Measurements from ENCODE around the gene STARD4. TPM values are rescaled to one million over a fixed set of nuclear protein-coding genes. Genes with fewer than 3 reads are reported as not detected.
A peak's percentile ranks its signal among the peaks of the same experiment; 100 is the strongest.

STARD4 gene
- total RNA-seq, 8 experiments from 2014 or later, result 17.0 to 68.5 (median 37.9) TPM

- ATAC-seq (replicated peaks in 6 of 8), result peak; percentile 75 to 97 (median 86)
- Histone ChIP-seq H3K4me3 (no peak overlapping the region), H3K27ac (no peak overlapping the region), H3K4me1 (replicated peaks in 1 of 2) (no peaks in the 10 kb centered on the region)
- in situ Hi-C loops (cut with MboI; ENCODE audit: low pct_unique_long_range_greater_than_20kb in 2 of 9, low sequenced_read_pairs in 9 of 9, unreplicated experiment in 9 of 9), result loop anchor here in 1 of 9 experiments (25.0 kb wide), 1 partner anchor 299 kb away; no protein-coding TSS in a partner anchor
- 0 to 50% (median 32%) methylated on average over 1 to 3 of the region's 3 CpGs; no CpG with 5 or more reads in 2 of the 10 experiments for WGBS, 10 experiments
These were observed 51.1 kb downstream of the STARD4 start for GRCh38 chr5:111461255-111461671.

- no peak overlapping the region for H3K27ac ChIP-seq
- in situ Hi-C loops (cut with MboI; ENCODE audit: low pct_unique_long_range_greater_than_20kb in 2 of 9, low sequenced_read_pairs in 9 of 9, unreplicated experiment in 9 of 9), result loop anchor here in 1 of 9 experiments (25.0 kb wide), 1 partner anchor 292 kb away; no protein-coding TSS in a partner anchor
These were observed 57.6 kb downstream of the STARD4 start for GRCh38 chr5:111454776-111455175.

GRCh38 chr5:111454198-111454622, 58.1 kb downstream of the STARD4 start:
- Histone ChIP-seq H3K27ac (no peak overlapping the region), H3K4me3 (no peak overlapping the region), H3K4me1 (replicated peaks in 1 of 2) (peaks cover 0 to 12% of the 10 kb centered on the region in 2 donors)
- ATAC-seq (replicated peaks in 6 of 8), result peak in 5 of 8 experiments; percentile 57 to 82 (median 72)
- 19 to 95% (median 50%) methylated on average over 2 to 3 of the region's 3 CpGs; no CpG with 5 or more reads in 1 of the 10 experiments for WGBS, 10 experiments
- in situ Hi-C loops (cut with MboI; ENCODE audit: low pct_unique_long_range_greater_than_20kb in 2 of 9, low sequenced_read_pairs in 9 of 9, unreplicated experiment in 9 of 9), result loop anchor here in 1 of 9 experiments (25.0 kb wide), 1 partner anchor 292 kb away; no protein-coding TSS in a partner anchor

More at GRCh38 chr5:111454776-111455175, 57.6 kb downstream of the STARD4 start:
- no peak for ATAC-seq (replicated peaks in 6 of 8)
- WGBS, 10 experiments, result 33 to 94% (median 75%) methylated on average over 1 to 2 of the region's 2 CpGs; no CpG with 5 or more reads in 1 of the 10 experiments
- H3K4me1 ChIP-seq (replicated peaks in 1 of 2), result peaks cover 0 to 12% of the 10 kb centered on the region in 2 donors
- H3K4me3 ChIP-seq, result no peak overlapping the region

GRCh38 chr5:111453747-111454146, 58.6 kb downstream of the STARD4 start:
- Histone ChIP-seq H3K27ac (no peak overlapping the region), H3K4me3 (no peak overlapping the region), H3K4me1 (replicated peaks in 1 of 2) (peaks cover 0 to 12% of the 10 kb centered on the region in 2 donors)
- in situ Hi-C loops (cut with MboI; ENCODE audit: low pct_unique_long_range_greater_than_20kb in 2 of 9, low sequenced_read_pairs in 9 of 9, unreplicated experiment in 9 of 9), result loop anchor here in 1 of 9 experiments (25.0 kb wide), 1 partner anchor 291 kb away; no protein-coding TSS in a partner anchor
- WGBS, 10 experiments, result 70 to 90% (median 84%) methylated on average over 2 of the region's 2 CpGs; no CpG with 5 or more reads in 6 of the 10 experiments
- ATAC-seq (replicated peaks in 6 of 8), result peak in 4 of 8 experiments; percentile 7 to 88 (median 13)

- in situ Hi-C loops (cut with MboI; ENCODE audit: low pct_unique_long_range_greater_than_20kb in 2 of 9, low sequenced_read_pairs in 9 of 9, unreplicated experiment in 9 of 9), result loop anchor here in 1 of 9 experiments (25.0 kb wide), 1 partner anchor 291 kb away; no protein-coding TSS in a partner anchor
- 75 to 100% (median 88%) methylated on average over 1 of the region's 1 CpG; no CpG with 5 or more reads in 4 of the 10 experiments for WGBS, 10 experiments
These were observed 59.0 kb downstream of the STARD4 start for GRCh38 chr5:111453295-111453694.

GRCh38 chr5:111447822-111448221, 64.5 kb downstream of the STARD4 start:
- WGBS, 10 experiments, result 49 to 100% (median 78%) methylated on average over 1 to 2 of the region's 2 CpGs; no CpG with 5 or more reads in 4 of the 10 experiments
- H3K4me1 ChIP-seq (replicated peaks in 1 of 2), result no peaks in the 10 kb centered on the region
- ATAC-seq (replicated peaks in 6 of 8), result no peak

More at GRCh38 chr5:111453295-111453694, 59.0 kb downstream of the STARD4 start:
- no peak overlapping the region for H3K4me3 ChIP-seq
- H3K4me1 ChIP-seq (replicated peaks in 1 of 2), result peaks cover 0 to 12% of the 10 kb centered on the region in 2 donors
- peak in 1 of 8 experiments; percentile 18 for ATAC-seq (replicated peaks in 6 of 8)
- H3K27ac ChIP-seq, result no peak overlapping the region

GRCh38 chr5:111447099-111447498, 65.2 kb downstream of the STARD4 start:
- 0 to 100% (median 60%) methylated on average over 1 of the region's 1 CpG; no CpG with 5 or more reads in 3 of the 10 experiments for WGBS, 10 experiments
- no peak for ATAC-seq (replicated peaks in 6 of 8)
- in situ Hi-C loops (cut with MboI; ENCODE audit: low pct_unique_long_range_greater_than_20kb in 2 of 9, low sequenced_read_pairs in 9 of 9, unreplicated experiment in 9 of 9), result no loop called here
- Histone ChIP-seq H3K4me1 (replicated peaks in 1 of 2) (no peaks in the 10 kb centered on the region), H3K27ac (no peak overlapping the region), H3K4me3 (no peak overlapping the region)

More at GRCh38 chr5:111447822-111448221, 64.5 kb downstream of the STARD4 start:
- no peak overlapping the region for H3K27ac ChIP-seq
- in situ Hi-C loops (cut with MboI; ENCODE audit: low pct_unique_long_range_greater_than_20kb in 2 of 9, low sequenced_read_pairs in 9 of 9, unreplicated experiment in 9 of 9), result no loop called here
- H3K4me3 ChIP-seq, result no peak overlapping the region

Other genes with a start within 250 kb of the STARD4 start
- 100 to 1,000 TPM in 5 of 8 experiments, 10 to 100 TPM in 3; 10.0 to 803 (median 552) TPM for gene NREP, start 244.7 kb upstream of the STARD4 start, total RNA-seq